Osteoblast (primary cell): ENCODE data around the gene IL1RAPL1. TPM values are rescaled to one million over a fixed set of nuclear protein-coding genes. Genes with fewer than 3 reads are reported as not detected.
"Not testable (repeated sequence)": the region's sequence is repeated elsewhere in the genome, so short reads cannot be mapped to it uniquely, and the experiment has no call there.

Source experiments
- DNase-seq: peaks from one replicate; pipeline ENCODE4 v3.0.0; 2011; ENCODE audit warnings: low spot score, mixed read lengths; ENCODE audit not compliant: insufficient read length; ENCODE audit errors: missing footprints
- H2AFZ ChIP-seq: 2 replicates; pipeline ENCODE4 v1.6.0; 2011; ENCODE audit warnings: mild to moderate bottlenecking, low read length
- H3K27ac ChIP-seq: 2 replicates; pipeline ENCODE4 v1.5.1; 2011; ENCODE audit warnings: mild to moderate bottlenecking, low read depth, low read length, moderate library complexity
- H3K27me3 ChIP-seq: 2 replicates; pipeline ENCODE4 v1.6.0; 2012; ENCODE audit warnings: mild to moderate bottlenecking, control low read depth, inconsistent platforms, low read length, moderate library complexity; ENCODE audit not compliant: insufficient read depth
- H3K36me3 ChIP-seq: 2 replicates; pipeline ENCODE4 v1.5.1; 2011; ENCODE audit warnings: mild to moderate bottlenecking, low read length, control low read depth, moderate library complexity; ENCODE audit not compliant: insufficient read depth
- H3K4me1 ChIP-seq: 2 replicates; pipeline ENCODE4 v1.5.1; 2011; ENCODE audit warnings: mild to moderate bottlenecking, low read length, control low read depth, moderate library complexity; ENCODE audit not compliant: insufficient read depth
- H3K4me2 ChIP-seq: 2 replicates; pipeline ENCODE4 v1.6.0; 2011; ENCODE audit warnings: mild to moderate bottlenecking, low read length; ENCODE audit not compliant: insufficient read depth
- H3K4me3 ChIP-seq: fragments of 200-600 bp; sonication (generic); 3 replicates; pipeline ENCODE4 v1.5.1; 2012; ENCODE audit warnings: mild to moderate bottlenecking, low read length, inconsistent platforms; ENCODE audit not compliant: insufficient read depth
- H3K79me2 ChIP-seq: 2 replicates; pipeline ENCODE4 v1.6.0; 2012; ENCODE audit warnings: mild to moderate bottlenecking, low read length, control low read depth, inconsistent platforms; ENCODE audit not compliant: insufficient read depth
- H3K9me3 ChIP-seq: 2 replicates; pipeline ENCODE4 v1.5.1; 2011; ENCODE audit warnings: low read depth, low read length, control low read depth
- H4K20me1 ChIP-seq: 2 replicates; pipeline ENCODE4 v1.6.0; 2012; ENCODE audit warnings: mild to moderate bottlenecking, low read length, control low read depth; ENCODE audit not compliant: insufficient read depth
- total RNA-seq: library from RNA; depleted of rRNA; stranded (reverse); fragments of >200 nt; gene quantifications from 2 replicates; pipeline ENCODE4 v1.2.3, GENCODE V29; 2012
- TF ChIP-seq, protein P1 (sequence below): IDR thresholded peaks from 2 replicates; pipeline ENCODE4 v1.5.1; 2011; ENCODE audit warnings: mild to moderate bottlenecking, low read depth, low read length, moderate library complexity; ENCODE audit errors: extremely low read depth

The IL1RAPL1 gene
- total RNA-seq, 1 donor: under 0.01 TPM

DNA sequence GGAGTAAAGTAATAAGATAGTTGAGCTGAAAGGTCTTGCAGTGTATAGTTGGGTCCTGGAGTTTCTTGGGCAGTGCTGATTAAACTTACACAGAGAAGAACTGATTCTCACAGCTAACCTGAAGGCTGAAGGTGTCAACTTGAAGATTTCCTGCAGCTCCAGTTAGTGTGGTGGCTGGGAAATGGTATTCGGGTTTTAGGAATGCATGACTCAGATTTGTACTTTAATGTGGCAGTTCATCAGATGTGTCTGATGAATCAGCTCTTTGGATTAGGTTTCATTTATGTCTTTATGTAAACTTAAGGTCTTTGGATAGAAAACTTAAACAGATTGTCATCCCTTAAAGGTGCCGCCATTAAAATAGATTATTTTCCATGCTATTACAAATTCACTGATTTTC is 200.0 kb downstream of the IL1RAPL1 start:
- Histone ChIP-seq H2AFZ (no peak overlapping the region), H3K4me2 (no peak overlapping the region), H4K20me1 (no peaks in the 10 kb centered on the region), H3K79me2 (no peaks in the 10 kb centered on the region), H3K36me3 (no peaks in the 10 kb centered on the region), H3K4me1 (no peaks in the 10 kb centered on the region), H3K27ac (no peak overlapping the region), H3K9me3 (no peaks in the 10 kb centered on the region), H3K4me3 (no peak overlapping the region), H3K27me3 (no peaks in the 10 kb centered on the region)
- TF ChIP-seq, protein P1, sequence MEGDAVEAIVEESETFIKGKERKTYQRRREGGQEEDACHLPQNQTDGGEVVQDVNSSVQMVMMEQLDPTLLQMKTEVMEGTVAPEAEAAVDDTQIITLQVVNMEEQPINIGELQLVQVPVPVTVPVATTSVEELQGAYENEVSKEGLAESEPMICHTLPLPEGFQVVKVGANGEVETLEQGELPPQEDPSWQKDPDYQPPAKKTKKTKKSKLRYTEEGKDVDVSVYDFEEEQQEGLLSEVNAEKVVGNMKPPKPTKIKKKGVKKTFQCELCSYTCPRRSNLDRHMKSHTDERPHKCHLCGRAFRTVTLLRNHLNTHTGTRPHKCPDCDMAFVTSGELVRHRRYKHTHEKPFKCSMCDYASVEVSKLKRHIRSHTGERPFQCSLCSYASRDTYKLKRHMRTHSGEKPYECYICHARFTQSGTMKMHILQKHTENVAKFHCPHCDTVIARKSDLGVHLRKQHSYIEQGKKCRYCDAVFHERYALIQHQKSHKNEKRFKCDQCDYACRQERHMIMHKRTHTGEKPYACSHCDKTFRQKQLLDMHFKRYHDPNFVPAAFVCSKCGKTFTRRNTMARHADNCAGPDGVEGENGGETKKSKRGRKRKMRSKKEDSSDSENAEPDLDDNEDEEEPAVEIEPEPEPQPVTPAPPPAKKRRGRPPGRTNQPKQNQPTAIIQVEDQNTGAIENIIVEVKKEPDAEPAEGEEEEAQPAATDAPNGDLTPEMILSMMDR: no peak
- DNase-seq: no peak

DNA sequence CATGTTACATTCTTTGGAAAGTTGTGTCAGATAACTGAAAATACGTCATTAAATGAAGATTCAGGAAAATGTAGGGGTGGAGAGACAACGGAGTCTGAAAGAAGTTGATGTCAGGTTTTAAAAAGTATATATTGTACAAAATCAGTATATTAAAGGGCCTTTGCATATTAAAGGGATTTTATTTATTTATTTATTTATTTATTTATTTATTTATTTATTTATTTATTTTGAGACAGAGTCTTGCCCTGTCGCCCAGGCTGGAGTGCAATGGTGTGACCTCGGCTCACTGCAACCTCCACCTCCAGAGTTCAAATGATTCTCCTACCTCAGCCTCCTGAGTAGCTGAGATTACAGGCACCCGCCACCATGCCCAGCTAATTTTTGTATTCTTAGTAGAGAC is 213.4 kb downstream of the IL1RAPL1 start:
- not testable (repeated sequence) for H3K4me3 ChIP-seq, H3K4me1 ChIP-seq, H3K79me2 ChIP-seq, DNase-seq, H3K27ac ChIP-seq, H3K27me3 ChIP-seq, H3K4me2 ChIP-seq, H3K36me3 ChIP-seq, H4K20me1 ChIP-seq, H3K9me3 ChIP-seq, H2AFZ ChIP-seq

DNA sequence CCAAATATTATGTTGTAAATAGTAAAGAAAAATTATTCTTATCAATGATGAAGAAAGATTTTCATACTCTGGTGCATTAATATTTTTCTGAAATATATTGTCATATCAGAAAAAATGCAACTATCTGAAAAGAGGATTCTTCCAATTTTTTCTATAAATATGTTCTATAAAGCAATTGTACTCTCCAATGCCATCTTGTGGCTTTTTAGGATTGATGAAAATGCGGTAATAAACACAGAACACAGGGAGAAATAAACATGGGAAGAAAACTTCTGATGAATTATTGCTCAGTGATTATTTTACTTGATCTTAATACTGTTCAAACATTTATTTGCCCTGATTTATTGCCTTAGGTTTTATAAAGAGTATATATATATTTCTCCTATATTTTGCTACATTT is 215.4 kb downstream of the IL1RAPL1 start:
- TF ChIP-seq, protein P1: no peak
- H3K27ac ChIP-seq: no peak overlapping the region
- DNase-seq: no peak
- no peaks in the 10 kb centered on the region for H4K20me1 ChIP-seq
- H3K79me2 ChIP-seq: no peaks in the 10 kb centered on the region
- no peaks in the 10 kb centered on the region for H3K27me3 ChIP-seq
- H3K4me1 ChIP-seq: no peaks in the 10 kb centered on the region
- no peak overlapping the region for H3K4me3 ChIP-seq
- H3K9me3 ChIP-seq: peaks cover 2% of the 10 kb centered on the region
- H3K36me3 ChIP-seq: no peaks in the 10 kb centered on the region
- H3K4me2 ChIP-seq: no peak overlapping the region
- no peak overlapping the region for H2AFZ ChIP-seq

DNA sequence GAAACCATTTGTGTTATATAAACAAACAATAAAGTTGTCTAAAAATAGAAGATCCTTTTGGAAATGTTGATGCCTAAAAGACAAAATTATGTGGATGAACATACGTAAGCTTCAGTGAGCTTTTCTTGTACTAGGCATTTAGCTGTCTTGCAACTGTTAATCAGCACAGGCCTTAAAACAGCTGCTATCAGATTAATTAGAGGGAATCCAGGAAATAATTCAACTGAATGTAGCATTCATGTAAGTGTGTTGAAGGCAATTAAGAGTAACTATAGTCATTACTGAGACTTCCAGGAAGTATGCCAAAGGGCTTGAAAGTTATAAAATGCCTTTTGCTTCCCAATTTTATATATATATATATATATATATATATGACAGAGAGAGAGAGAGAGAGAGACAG is 248.7 kb downstream of the IL1RAPL1 start:
- Histone ChIP-seq H3K27ac (no peak overlapping the region), H3K4me1 (no peaks in the 10 kb centered on the region), H3K4me3 (no peak overlapping the region), H3K36me3 (no peaks in the 10 kb centered on the region), H3K79me2 (no peaks in the 10 kb centered on the region), H3K9me3 (no peaks in the 10 kb centered on the region), H3K4me2 (no peak overlapping the region), H4K20me1 (no peaks in the 10 kb centered on the region), H2AFZ (no peak overlapping the region), H3K27me3 (no peaks in the 10 kb centered on the region)
- TF ChIP-seq, protein P1: no peak
- DNase-seq: no peak
